ENCODE results near the gene NOXA1. TPM values are rescaled to one million over a fixed set of nuclear protein-coding genes. Genes with fewer than 3 reads are reported as not detected.

The NOXA1 gene
- total RNA-seq, 4 donors from 2014 or later, result 1.1 to 4.2 (median 3.0) TPM

GRCh38 chr9:137387114-137387890, 35.9 kb upstream of the NOXA1 start:
- Histone ChIP-seq H3K27me3 (no peaks in the 10 kb centered on the region), H3K36me3 (peaks cover 0 to 48% of the 10 kb centered on the region in 2 donors), H3K9me3 (no peaks in the 10 kb centered on the region), H3K4me3 (no peak overlapping the region), H3K4me1 (peaks cover 0 to 13% (median 0%) of the 10 kb centered on the region in 3 donors), H3K27ac (peak overlapping the region in 3 of 4 donors; percentile 22 to 50 (median 48))
- WGBS, 2 donors (ENCODE audit: low coverage in 1 of 2), result 67% methylated on average over 3 of the region's 34 CpGs; no CpG with 5 or more reads in 1 of the 2 donors
- TF ChIP-seq EP300 (IDR thresholded peaks at IDR 0.05) (no peak), POLR2A (IDR thresholded peaks at IDR 0.05) (no peak), POLR2AphosphoS5 (IDR thresholded peaks at IDR 0.05) (no peak), CTCF (IDR thresholded peaks at IDR 0.05) (no peak)
- ATAC-seq, result no peak

- Histone ChIP-seq H3K9me3 (no peaks in the 10 kb centered on the region), H3K27ac (peak overlapping the region in 3 of 4 donors; percentile 22 to 50 (median 48)), H3K36me3 (peaks cover 0 to 50% of the 10 kb centered on the region in 2 donors), H3K4me3 (no peak overlapping the region), H3K27me3 (no peaks in the 10 kb centered on the region), H3K4me1 (peaks cover 0 to 13% (median 0%) of the 10 kb centered on the region in 3 donors)
- ATAC-seq, result no peak
- TF ChIP-seq POLR2A (IDR thresholded peaks at IDR 0.05), result no peak
- TF ChIP-seq POLR2AphosphoS5 (IDR thresholded peaks at IDR 0.05), result no peak
- no peak for TF ChIP-seq CTCF (IDR thresholded peaks at IDR 0.05)
- TF ChIP-seq EP300 (IDR thresholded peaks at IDR 0.05), result no peak
- WGBS, 2 donors (ENCODE audit: low coverage in 1 of 2), result 100% methylated on average over 1 of the region's 26 CpGs; no CpG with 5 or more reads in 1 of the 2 donors
These were observed 35.2 kb upstream of the NOXA1 start for GRCh38 chr9:137387891-137388560.

- TF ChIP-seq POLR2AphosphoS5 (IDR thresholded peaks at IDR 0.05) (no peak), CTCF (IDR thresholded peaks at IDR 0.05) (no peak), POLR2A (IDR thresholded peaks at IDR 0.05) (no peak), EP300 (IDR thresholded peaks at IDR 0.05) (no peak)
- Histone ChIP-seq H3K4me1 (peaks cover 0 to 13% (median 0%) of the 10 kb centered on the region in 3 donors), H3K4me3 (no peak overlapping the region), H3K36me3 (peaks cover 0 to 55% of the 10 kb centered on the region in 2 donors), H3K9me3 (no peaks in the 10 kb centered on the region), H3K27ac (no peak overlapping the region), H3K27me3 (no peaks in the 10 kb centered on the region)
- ATAC-seq, result no peak
- 67 to 100% methylated on average over 1 to 6 of the region's 47 CpGs for WGBS, 2 donors (ENCODE audit: low coverage in 1 of 2)
These were observed 34.4 kb upstream of the NOXA1 start for GRCh38 chr9:137388589-137389427.

- no peaks in the 10 kb centered on the region for H3K27me3 ChIP-seq
- TF ChIP-seq POLR2A (IDR thresholded peaks at IDR 0.05) (no peak), CTCF (IDR thresholded peaks at IDR 0.05) (no peak), EP300 (IDR thresholded peaks at IDR 0.05) (no peak), POLR2AphosphoS5 (IDR thresholded peaks at IDR 0.05) (no peak)
- no peaks in the 10 kb centered on the region for H3K9me3 ChIP-seq
- H3K4me1 ChIP-seq, result peaks cover 0 to 13% (median 0%) of the 10 kb centered on the region in 3 donors
- WGBS, 2 donors (ENCODE audit: low coverage in 1 of 2), result 91% methylated on average over 5 of the region's 13 CpGs; no CpG with 5 or more reads in 1 of the 2 donors
- no peak for ATAC-seq
- no peak overlapping the region for H3K27ac ChIP-seq
- H3K36me3 ChIP-seq, result peaks cover 0 to 56% of the 10 kb centered on the region in 2 donors
- no peak overlapping the region for H3K4me3 ChIP-seq
These were observed 33.8 kb upstream of the NOXA1 start for GRCh38 chr9:137389428-137389746.
